Measurements from ENCODE around the gene FCRL5.

Gene FCRL5

GRCh38 chr1:157505481-157506272 is 46.6 kb downstream of the FCRL5 start:
- Histone ChIP-seq H3K27me3 (ENCODE audit: insufficient read depth, low read length) (peaks cover 27% of the 10 kb centered on the region), H3K4me1 (ENCODE audit: control insufficient read depth, insufficient read depth, low read length, unreplicated experiment) (no peaks in the 10 kb centered on the region), H3K27ac (ENCODE audit: low read depth, low read length) (no peak overlapping the region), H3K79me2 (ENCODE audit: control insufficient read depth, insufficient read depth, low read length, unreplicated experiment) (no peaks in the 10 kb centered on the region), H2AFZ (ENCODE audit: low read length, unreplicated experiment) (no peak overlapping the region), H3K36me3 (ENCODE audit: insufficient read depth, low read length) (no peaks in the 10 kb centered on the region), H3K4me3 (ENCODE audit: low read depth, low read length) (no peak overlapping the region)

GRCh38 chr1:157504646-157505045 is 47.7 kb downstream of the FCRL5 start:
- H3K27ac ChIP-seq (ENCODE audit: low read depth, low read length): no peak overlapping the region
- no peak overlapping the region for H2AFZ ChIP-seq (ENCODE audit: low read length, unreplicated experiment)
- no peaks in the 10 kb centered on the region for H3K36me3 ChIP-seq (ENCODE audit: insufficient read depth, low read length)
- H3K27me3 ChIP-seq (ENCODE audit: insufficient read depth, low read length): peaks cover 37% of the 10 kb centered on the region
- no peaks in the 10 kb centered on the region for H3K79me2 ChIP-seq (ENCODE audit: control insufficient read depth, insufficient read depth, low read length, unreplicated experiment)
- no peaks in the 10 kb centered on the region for H3K4me1 ChIP-seq (ENCODE audit: control insufficient read depth, insufficient read depth, low read length, unreplicated experiment)
- H3K4me3 ChIP-seq (ENCODE audit: low read depth, low read length): no peak overlapping the region

- Histone ChIP-seq H3K4me1 (ENCODE audit: control insufficient read depth, insufficient read depth, low read length, unreplicated experiment) (no peaks in the 10 kb centered on the region), H3K27me3 (ENCODE audit: insufficient read depth, low read length) (peaks cover 58% of the 10 kb centered on the region), H3K4me3 (ENCODE audit: low read depth, low read length) (no peak overlapping the region), H3K27ac (ENCODE audit: low read depth, low read length) (no peak overlapping the region), H2AFZ (ENCODE audit: low read length, unreplicated experiment) (no peak overlapping the region), H3K79me2 (ENCODE audit: control insufficient read depth, insufficient read depth, low read length, unreplicated experiment) (no peaks in the 10 kb centered on the region), H3K36me3 (ENCODE audit: insufficient read depth, low read length) (no peaks in the 10 kb centered on the region)
These were observed 52.8 kb downstream of the FCRL5 start for GRCh38 chr1:157499521-157499920.

GRCh38 chr1:157498736-157499090 is 53.6 kb downstream of the FCRL5 start:
- H3K27me3 ChIP-seq (ENCODE audit: insufficient read depth, low read length): peaks cover 58% of the 10 kb centered on the region
- no peaks in the 10 kb centered on the region for H3K4me1 ChIP-seq (ENCODE audit: control insufficient read depth, insufficient read depth, low read length, unreplicated experiment)
- no peaks in the 10 kb centered on the region for H3K79me2 ChIP-seq (ENCODE audit: control insufficient read depth, insufficient read depth, low read length, unreplicated experiment)
- H3K36me3 ChIP-seq (ENCODE audit: insufficient read depth, low read length): no peaks in the 10 kb centered on the region
- no peak overlapping the region for H3K4me3 ChIP-seq (ENCODE audit: low read depth, low read length)
- H3K27ac ChIP-seq (ENCODE audit: low read depth, low read length): no peak overlapping the region
- H2AFZ ChIP-seq (ENCODE audit: low read length, unreplicated experiment): no peak overlapping the region

GRCh38 chr1:157497987-157498735 is 54.2 kb downstream of the FCRL5 start:
- no peaks in the 10 kb centered on the region for H3K4me1 ChIP-seq (ENCODE audit: control insufficient read depth, insufficient read depth, low read length, unreplicated experiment)
- no peaks in the 10 kb centered on the region for H3K79me2 ChIP-seq (ENCODE audit: control insufficient read depth, insufficient read depth, low read length, unreplicated experiment)
- H3K36me3 ChIP-seq (ENCODE audit: insufficient read depth, low read length): no peaks in the 10 kb centered on the region
- no peak overlapping the region for H3K4me3 ChIP-seq (ENCODE audit: low read depth, low read length)
- H3K27me3 ChIP-seq (ENCODE audit: insufficient read depth, low read length): peaks cover 63% of the 10 kb centered on the region
- no peak overlapping the region for H3K27ac ChIP-seq (ENCODE audit: low read depth, low read length)
- H2AFZ ChIP-seq (ENCODE audit: low read length, unreplicated experiment): no peak overlapping the region

- no peaks in the 10 kb centered on the region for H3K36me3 ChIP-seq (ENCODE audit: insufficient read depth, low read length)
- H3K79me2 ChIP-seq (ENCODE audit: control insufficient read depth, insufficient read depth, low read length, unreplicated experiment): no peaks in the 10 kb centered on the region
- H3K4me1 ChIP-seq (ENCODE audit: control insufficient read depth, insufficient read depth, low read length, unreplicated experiment): no peaks in the 10 kb centered on the region
- no peak overlapping the region for H3K4me3 ChIP-seq (ENCODE audit: low read depth, low read length)
- H3K27me3 ChIP-seq (ENCODE audit: insufficient read depth, low read length): peaks cover 60% of the 10 kb centered on the region
- no peak overlapping the region for H3K27ac ChIP-seq (ENCODE audit: low read depth, low read length)
- H2AFZ ChIP-seq (ENCODE audit: low read length, unreplicated experiment): no peak overlapping the region
These were observed 55.0 kb downstream of the FCRL5 start for GRCh38 chr1:157497284-157497683.

- Histone ChIP-seq H3K36me3 (ENCODE audit: insufficient read depth, low read length) (no peaks in the 10 kb centered on the region), H3K79me2 (ENCODE audit: control insufficient read depth, insufficient read depth, low read length, unreplicated experiment) (no peaks in the 10 kb centered on the region), H3K27me3 (ENCODE audit: insufficient read depth, low read length) (peaks cover 61% of the 10 kb centered on the region), H2AFZ (ENCODE audit: low read length, unreplicated experiment) (no peak overlapping the region), H3K27ac (ENCODE audit: low read depth, low read length) (no peak overlapping the region), H3K4me1 (ENCODE audit: control insufficient read depth, insufficient read depth, low read length, unreplicated experiment) (no peaks in the 10 kb centered on the region), H3K4me3 (ENCODE audit: low read depth, low read length) (no peak overlapping the region)
These were observed 56.2 kb downstream of the FCRL5 start for GRCh38 chr1:157496121-157496526.

GRCh38 chr1:157495285-157495684 is 57.0 kb downstream of the FCRL5 start:
- H3K79me2 ChIP-seq (ENCODE audit: control insufficient read depth, insufficient read depth, low read length, unreplicated experiment): no peaks in the 10 kb centered on the region
- no peaks in the 10 kb centered on the region for H3K36me3 ChIP-seq (ENCODE audit: insufficient read depth, low read length)
- no peak overlapping the region for H3K4me3 ChIP-seq (ENCODE audit: low read depth, low read length)
- H3K27ac ChIP-seq (ENCODE audit: low read depth, low read length): no peak overlapping the region
- H3K27me3 ChIP-seq (ENCODE audit: insufficient read depth, low read length): peaks cover 52% of the 10 kb centered on the region
- H2AFZ ChIP-seq (ENCODE audit: low read length, unreplicated experiment): no peak overlapping the region
- H3K4me1 ChIP-seq (ENCODE audit: control insufficient read depth, insufficient read depth, low read length, unreplicated experiment): no peaks in the 10 kb centered on the region

GRCh38 chr1:157494093-157494492 is 58.2 kb downstream of the FCRL5 start:
- H3K36me3 ChIP-seq (ENCODE audit: insufficient read depth, low read length): no peaks in the 10 kb centered on the region
- no peak overlapping the region for H3K27ac ChIP-seq (ENCODE audit: low read depth, low read length)
- H3K4me1 ChIP-seq (ENCODE audit: control insufficient read depth, insufficient read depth, low read length, unreplicated experiment): no peaks in the 10 kb centered on the region
- no peak overlapping the region for H2AFZ ChIP-seq (ENCODE audit: low read length, unreplicated experiment)
- no peak overlapping the region for H3K4me3 ChIP-seq (ENCODE audit: low read depth, low read length)
- H3K79me2 ChIP-seq (ENCODE audit: control insufficient read depth, insufficient read depth, low read length, unreplicated experiment): no peaks in the 10 kb centered on the region
- peaks cover 40% of the 10 kb centered on the region for H3K27me3 ChIP-seq (ENCODE audit: insufficient read depth, low read length)

GRCh38 chr1:157490467-157491165 is 61.7 kb downstream of the FCRL5 start:
- Histone ChIP-seq H2AFZ (ENCODE audit: low read length, unreplicated experiment) (no peak overlapping the region), H3K4me1 (ENCODE audit: control insufficient read depth, insufficient read depth, low read length, unreplicated experiment) (no peaks in the 10 kb centered on the region), H3K79me2 (ENCODE audit: control insufficient read depth, insufficient read depth, low read length, unreplicated experiment) (no peaks in the 10 kb centered on the region)

More at GRCh38 chr1:157490467-157491165, 61.7 kb downstream of the FCRL5 start:
- H3K27ac ChIP-seq (ENCODE audit: low read depth, low read length): no peak overlapping the region
- no peaks in the 10 kb centered on the region for H3K36me3 ChIP-seq (ENCODE audit: insufficient read depth, low read length)
- H3K4me3 ChIP-seq (ENCODE audit: low read depth, low read length): no peak overlapping the region
- H3K27me3 ChIP-seq (ENCODE audit: insufficient read depth, low read length): peaks cover 20% of the 10 kb centered on the region
